IMR-90 (cell line): Measurements from ENCODE around the gene MADD.

Source experiments
- CTCF ChIP-seq: conservative IDR thresholded peaks from 2 replicates; pipeline ENCODE4 v1.5.1; 2012; ENCODE audit warnings: mild to moderate bottlenecking, low read depth, low read length, improper control_type of control experiment
- POLR2A ChIP-seq: IDR thresholded peaks from 2 replicates; pipeline ENCODE4 v1.6.1; 2012; ENCODE audit warnings: mild to moderate bottlenecking, low read depth, low read length

DNA sequence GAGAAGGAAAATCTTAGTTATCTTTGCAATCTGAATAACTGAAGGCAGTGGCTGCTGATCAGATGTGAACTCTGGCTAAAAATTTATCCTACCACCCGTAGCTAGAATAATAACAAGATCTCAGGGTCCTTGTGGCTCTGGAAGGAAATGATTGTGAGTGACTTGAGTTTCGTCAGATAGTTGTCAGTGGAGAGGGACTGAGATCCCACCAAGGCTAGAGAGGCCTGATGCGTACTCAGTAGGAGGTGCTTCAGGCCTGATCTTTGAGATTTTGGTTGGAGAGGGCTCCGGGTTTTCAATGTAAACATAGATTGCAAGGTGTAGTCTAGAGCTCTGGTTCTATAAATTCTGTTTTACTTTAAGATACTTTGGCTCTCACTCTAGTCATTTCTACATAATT lies 1.4 kb downstream of the MADD start:
- TF ChIP-seq CTCF (no peak), POLR2A (no peak)
